K562 (cell line): ENCODE data around the gene ZNF503. TPM values are rescaled to one million over a fixed set of nuclear protein-coding genes. Genes with fewer than 3 reads are reported as not detected.

ENCODE experiments used
- ARID3B ChIP-seq: fragments of 250-450 bp; sonication (Bioruptor Pico); IDR thresholded peaks from 2 replicates; pipeline ENCODE4 v1.4.0; 2020; ENCODE audit warnings: borderline replicate concordance
- ATF4 ChIP-seq: fragments of 450-650 bp; formaldehyde crosslinking; IDR thresholded peaks from 2 replicates; pipeline ENCODE4 v1.4.0; 2022; ENCODE audit warnings: mild to moderate bottlenecking, moderate library complexity
- BRF1 ChIP-seq: IDR thresholded peaks from 3 replicates; pipeline ENCODE4 v1.6.1; 2011; ENCODE audit warnings: borderline replicate concordance, mild to moderate bottlenecking; ENCODE audit not compliant: insufficient read length; ENCODE audit errors: extremely low read depth
- CAMTA2 ChIP-seq: fragments of 250-450 bp; sonication (Bioruptor Pico); conservative IDR thresholded peaks from 2 replicates; pipeline ENCODE4 v1.5.1; 2022
- CBX2 ChIP-seq: fragments of 200-600 bp; sonication (generic); IDR thresholded peaks from one replicate; pipeline ENCODE4 v1.6.1; 2012; ENCODE audit warnings: mild to moderate bottlenecking, low read length, inconsistent platforms; ENCODE audit not compliant: insufficient read depth, poor library complexity, severe bottlenecking
- CREM ChIP-seq: IDR thresholded peaks from 2 replicates; pipeline ENCODE4 v1.6.1; 2014; ENCODE audit warnings: antibody characterized with exemption, low read depth
- POLR2G ChIP-seq: fragments of 200-400 bp; formaldehyde crosslinking; IDR thresholded peaks from 2 replicates; pipeline ENCODE4 v1.6.1; 2017; ENCODE audit warnings: low read depth, mild to moderate bottlenecking, antibody characterized with exemption, low read length, moderate library complexity
- PURB ChIP-seq: sonication (generic); formaldehyde crosslinking; IDR thresholded peaks from 2 replicates; pipeline ENCODE4 v1.9.0; 2021; ENCODE audit warnings: low read depth, mild to moderate bottlenecking, missing genetic modification reagents
- RB1 ChIP-seq: fragments of 450-650 bp; IDR thresholded peaks from 2 replicates; pipeline ENCODE4 v1.6.1; 2017; ENCODE audit warnings: low read depth, mild to moderate bottlenecking
- REST ChIP-seq, 2 experiments: fragments of 450-650 bp; formaldehyde crosslinking in 1 of 2; IDR thresholded peaks; 2 replicates each; pipeline versions ENCODE4 v1.4.0 to v1.6.1; 2014 to 2020; ENCODE audit warnings: mild to moderate bottlenecking in 2 of 2, borderline replicate concordance in 1 of 2, low read depth in 1 of 2
- SIRT6 ChIP-seq: IDR thresholded peaks from one replicate; pipeline ENCODE4 v1.6.1; 2012; ENCODE audit warnings: low read depth, mild to moderate bottlenecking, control low read depth, inconsistent platforms, low read length, moderate library complexity
- SIX5 ChIP-seq, 2 experiments: IDR thresholded peaks; 2 replicates each; pipeline ENCODE4 v1.6.1; 2011; ENCODE audit warnings: low read length in 2 of 2, borderline replicate concordance in 1 of 2, low read depth in 1 of 2, mild to moderate bottlenecking in 1 of 2, moderate library complexity in 1 of 2; ENCODE audit not compliant: insufficient read depth in 1 of 2
- TCF15 ChIP-seq: fragments of 250-450 bp; sonication (Bioruptor Pico); IDR thresholded peaks from 2 replicates; pipeline ENCODE4 v1.8.0; 2022; ENCODE audit warnings: moderate library complexity, mild to moderate bottlenecking, inconsistent platforms
- ZNF12 ChIP-seq: sonication (generic); formaldehyde crosslinking; IDR thresholded peaks from 2 replicates; pipeline ENCODE4 v1.4.0; 2020; ENCODE audit warnings: mild to moderate bottlenecking, missing genetic modification reagents
- polyA plus RNA-seq, 8 experiments: library from polyadenylated mRNA; depleted of rRNA in 4 of 8; stranded (reverse) in 5 of 8; unstranded in 3 of 8; fragments of >200 nt; fragmentation: Nextera tagmentation in 2 of 8; fragmentation: Illumina TruSeq in 1 of 8; extraction: Ambion mirVana in 2 of 8; extraction: Trizol in 1 of 8; gene quantifications; 2 replicates each; pipeline versions ENCODE4 v1.2.1 to v1.2.3, GENCODE V29; 2011 to 2014; ENCODE audit warnings: inconsistent platforms in 1 of 8, missing spikeins in 1 of 8
- total RNA-seq, 7 experiments: library from RNA; depleted of rRNA in 6 of 7; stranded (reverse); fragments of >200 nt in 6 of 7; fragmentation: Illumina TruSeq in 2 of 7; extraction: Trizol in 2 of 7; gene quantifications; 2 replicates each; pipeline versions ENCODE4 v1.2.1 to v1.2.3, GENCODE V29; 2011 to 2021; ENCODE audit warnings: low replicate concordance in 1 of 7

The ZNF503 gene
- total and polyA plus RNA-seq, 9 of the 15 experiments (the other 6 are each of a cell fraction or from before 2014, with no cell fraction given): not detected

- TF ChIP-seq REST (IDR thresholded peaks at IDR 0.05; ENCODE audit: borderline replicate concordance): no peak
- no peak for TF ChIP-seq REST (CRISPR knock-in tag; IDR thresholded peaks at IDR 0.05; ENCODE audit: low read depth)
- TF ChIP-seq TCF15 (CRISPR knock-in tag): no peak
- TF ChIP-seq CAMTA2 (CRISPR knock-in tag): no peak
- TF ChIP-seq CBX2: no peak
- TF ChIP-seq RB1: 0 out of 2 replicates have a peak, but pooled peaks have one; percentile 26
- 0 out of 2 replicates have a peak, but pooled peaks have one; percentile 12 for TF ChIP-seq POLR2G
- TF ChIP-seq ZNF12 (CRISPR knock-in tag): no peak
- TF ChIP-seq SIX5 (IDR thresholded peaks at IDR 0.05; ENCODE audit: borderline replicate concordance in 1 of 2, insufficient read depth in 1 of 2, low read depth in 1 of 2, low read length in 2 of 2): no peak
- TF ChIP-seq PURB (CRISPR knock-in tag): no peak
- no peak for TF ChIP-seq SIRT6
- TF ChIP-seq CREM: peak; percentile 79
- TF ChIP-seq ARID3B (CRISPR knock-in tag): no peak
- no peak for TF ChIP-seq ATF4 (CRISPR knock-in tag)
- no peak for TF ChIP-seq BRF1
These were observed 6.3 kb upstream of the ZNF503 start (continued) for GRCh38 chr10:75407713-75408508.
